Keratinocyte (primary cell): ENCODE results near the gene TUBGCP6. TPM values are rescaled to one million over a fixed set of nuclear protein-coding genes. Genes with fewer than 3 reads are reported as not detected.

Source experiments
- DNase-seq: peaks from one replicate; pipeline ENCODE4 v3.0.0-alpha.2; 2011; ENCODE audit warnings: low read depth, missing footprints, low spot score
- FAIRE-seq: peaks from 2 replicates; lab custom pipeline; 2011; peaks lifted over from hg19 to GRCh38; lab: Jason Lieb, UNC
- H2AFZ ChIP-seq: 2 replicates; pipeline ENCODE4 v1.6.0; 2012; ENCODE audit warnings: low read length, control low read depth, inconsistent platforms; ENCODE audit not compliant: control insufficient read depth
- H3K27ac ChIP-seq: 2 replicates; pipeline ENCODE4 v1.5.1; 2011; ENCODE audit warnings: low read length; ENCODE audit not compliant: control insufficient read depth, insufficient read depth
- H3K27me3 ChIP-seq: 3 replicates; pipeline ENCODE4 v1.6.0; 2011; ENCODE audit warnings: low read length; ENCODE audit not compliant: control insufficient read depth, insufficient read depth; ENCODE audit errors: extremely low read depth
- H3K36me3 ChIP-seq, 2 experiments: 2 replicates in 1 of 2; 3 replicates in 1 of 2; pipeline ENCODE4 v1.5.1; 2011; ENCODE audit warnings: low read length in 2 of 2, mild to moderate bottlenecking in 1 of 2; ENCODE audit not compliant: control insufficient read depth in 2 of 2, insufficient read depth in 2 of 2; ENCODE audit errors: extremely low read depth in 1 of 2
- H3K4me1 ChIP-seq: 3 replicates; pipeline ENCODE4 v1.5.1; 2011; ENCODE audit warnings: low read length; ENCODE audit not compliant: control insufficient read depth, insufficient read depth; ENCODE audit errors: extremely low read depth
- H3K4me2 ChIP-seq: 3 replicates; pipeline ENCODE4 v1.6.0; 2011; ENCODE audit warnings: low read depth, low read length; ENCODE audit not compliant: control insufficient read depth, insufficient read depth; ENCODE audit errors: extremely low read depth
- H3K4me3 ChIP-seq, 3 experiments: fragments of 200-600 bp in 1 of 3; sonication (generic) in 1 of 3; 2 replicates in 2 of 3; 3 replicates in 1 of 3; pipeline ENCODE4 v1.5.1; 2011 to 2016; ENCODE audit warnings: low read length in 3 of 3, mild to moderate bottlenecking in 3 of 3, control low read depth in 2 of 3, inconsistent platforms in 1 of 3, low read depth in 1 of 3, mixed read lengths in 1 of 3, mixed run types in 1 of 3, moderate library complexity in 1 of 3; ENCODE audit not compliant: control insufficient read depth in 2 of 3, insufficient read depth in 2 of 3; ENCODE audit errors: extremely low read depth in 1 of 3
- H3K79me2 ChIP-seq: 2 replicates; pipeline ENCODE4 v1.6.0; 2012; ENCODE audit warnings: low read length; ENCODE audit not compliant: control insufficient read depth, insufficient read depth
- H3K9ac ChIP-seq: 3 replicates; pipeline ENCODE4 v1.6.0; 2011; ENCODE audit warnings: low read length; ENCODE audit not compliant: control insufficient read depth, insufficient read depth; ENCODE audit errors: extremely low read depth
- H3K9me1 ChIP-seq: 3 replicates; pipeline ENCODE4 v1.6.0; 2011; ENCODE audit warnings: low read length; ENCODE audit not compliant: control insufficient read depth, insufficient read depth; ENCODE audit errors: extremely low read depth
- H3K9me3 ChIP-seq: 2 replicates; pipeline ENCODE4 v1.5.1; 2012; ENCODE audit warnings: low read depth, low read length; ENCODE audit not compliant: control insufficient read depth
- H4K20me1 ChIP-seq: 3 replicates; pipeline ENCODE4 v1.6.0; 2011; ENCODE audit warnings: low read length; ENCODE audit not compliant: control insufficient read depth, insufficient read depth; ENCODE audit errors: extremely low read depth
- EZH2 ChIP-seq: IDR thresholded peaks from one replicate; pipeline ENCODE4 v1.6.1; 2012; ENCODE audit warnings: inconsistent platforms, mild to moderate bottlenecking, low read length, moderate library complexity
- dilution Hi-C: fragments of 300-500 bp; cut with MboI; formaldehyde crosslinking; loops from one replicate; pipeline ENCODE4 v1.7.0; 2020; ENCODE audit warnings: low sequenced_read_pairs; ENCODE audit not compliant: extremely low pct_ligation_motif_present
- polyA plus RNA-seq, 5 experiments: library from polyadenylated mRNA; depleted of rRNA in 3 of 5; stranded (reverse) in 3 of 5; stranded (forward) in 1 of 5; unstranded in 1 of 5; fragments of >200 nt; gene quantifications; 1 replicate in 1 of 5; 2 replicates in 3 of 5; 3 replicates in 1 of 5; pipeline versions ENCODE4 v1.2.1 to v1.2.3, GENCODE V29; 2011 to 2012; ENCODE audit warnings: missing spikeins in 2 of 5, low read depth in 1 of 5, low replicate concordance in 1 of 5
- TF ChIP-seq, protein P1 (sequence below), 3 experiments: IDR thresholded peaks in 1 of 3; conservative IDR thresholded peaks in 1 of 3; optimal IDR thresholded peaks in 1 of 3; 2 replicates in 2 of 3; 3 replicates in 1 of 3; pipeline versions ENCODE3 to v1.5.1; 2011; ENCODE audit warnings: low read length in 3 of 3, mild to moderate bottlenecking in 3 of 3, moderate library complexity in 2 of 3, control low read depth in 1 of 3, inconsistent platforms in 1 of 3; ENCODE audit not compliant: insufficient read depth in 2 of 3; ENCODE audit errors: extremely low read depth in 1 of 3

The TUBGCP6 gene
- polyA plus RNA-seq, 1 donor (not counting 4 experiments of a cell fraction or from before 2014, with no cell fraction given): 10.1 TPM

- Histone ChIP-seq H3K27ac (no peak overlapping the region), H3K4me2 (no peak overlapping the region), H3K4me3 (no peak overlapping the region), H3K36me3 (peaks cover 26 to 31% of the 10 kb centered on the region in 2 experiments), H4K20me1 (peaks cover 10% of the 10 kb centered on the region), H3K27me3 (no peaks in the 10 kb centered on the region), H3K9ac (no peak overlapping the region), H3K9me1 (no peaks in the 10 kb centered on the region), H3K79me2 (peaks cover 76% of the 10 kb centered on the region), H3K9me3 (no peaks in the 10 kb centered on the region), H3K4me1 (peaks cover 18% of the 10 kb centered on the region), H2AFZ (no peak overlapping the region)
- dilution Hi-C loops: no loop called here
- FAIRE-seq (no peak), DNase-seq (no peak)
- TF ChIP-seq EZH2: no peak
- TF ChIP-seq, protein P1, sequence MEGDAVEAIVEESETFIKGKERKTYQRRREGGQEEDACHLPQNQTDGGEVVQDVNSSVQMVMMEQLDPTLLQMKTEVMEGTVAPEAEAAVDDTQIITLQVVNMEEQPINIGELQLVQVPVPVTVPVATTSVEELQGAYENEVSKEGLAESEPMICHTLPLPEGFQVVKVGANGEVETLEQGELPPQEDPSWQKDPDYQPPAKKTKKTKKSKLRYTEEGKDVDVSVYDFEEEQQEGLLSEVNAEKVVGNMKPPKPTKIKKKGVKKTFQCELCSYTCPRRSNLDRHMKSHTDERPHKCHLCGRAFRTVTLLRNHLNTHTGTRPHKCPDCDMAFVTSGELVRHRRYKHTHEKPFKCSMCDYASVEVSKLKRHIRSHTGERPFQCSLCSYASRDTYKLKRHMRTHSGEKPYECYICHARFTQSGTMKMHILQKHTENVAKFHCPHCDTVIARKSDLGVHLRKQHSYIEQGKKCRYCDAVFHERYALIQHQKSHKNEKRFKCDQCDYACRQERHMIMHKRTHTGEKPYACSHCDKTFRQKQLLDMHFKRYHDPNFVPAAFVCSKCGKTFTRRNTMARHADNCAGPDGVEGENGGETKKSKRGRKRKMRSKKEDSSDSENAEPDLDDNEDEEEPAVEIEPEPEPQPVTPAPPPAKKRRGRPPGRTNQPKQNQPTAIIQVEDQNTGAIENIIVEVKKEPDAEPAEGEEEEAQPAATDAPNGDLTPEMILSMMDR (optimal IDR thresholded peaks at IDR 0.05 in 1 of 3, IDR thresholded peaks at IDR 0.05 in 1 of 3, conservative IDR thresholded peaks at IDR 0.05 in 1 of 3; ENCODE audit: extremely low read depth in 1 of 3, insufficient read depth in 2 of 3, low read length in 3 of 3): no peak
Observed at GRCh38 chr22:50289942-50290630, 45.3 kb upstream of the TUBGCP6 start.

- no peaks in the 10 kb centered on the region for H3K9me3 ChIP-seq
- H3K79me2 ChIP-seq: peaks cover 70% of the 10 kb centered on the region
- H3K9me1 ChIP-seq: no peaks in the 10 kb centered on the region
- H3K4me2 ChIP-seq: no peak overlapping the region
- H3K36me3 ChIP-seq: peaks cover 23 to 31% of the 10 kb centered on the region in 2 experiments
- no peak overlapping the region for H3K9ac ChIP-seq
- H3K27me3 ChIP-seq: no peaks in the 10 kb centered on the region
- FAIRE-seq (no peak), DNase-seq (no peak)
- H3K4me3 ChIP-seq: no peak overlapping the region
- H2AFZ ChIP-seq: no peak overlapping the region
- H3K4me1 ChIP-seq: peaks cover 16% of the 10 kb centered on the region
- no peak overlapping the region for H3K27ac ChIP-seq
- TF ChIP-seq, protein P1 (optimal IDR thresholded peaks at IDR 0.05 in 1 of 3, IDR thresholded peaks at IDR 0.05 in 1 of 3, conservative IDR thresholded peaks at IDR 0.05 in 1 of 3; ENCODE audit: extremely low read depth in 1 of 3, insufficient read depth in 2 of 3, low read length in 3 of 3): no peak
- TF ChIP-seq EZH2: no peak
- peaks cover 10% of the 10 kb centered on the region for H4K20me1 ChIP-seq
- dilution Hi-C loops: no loop called here
Observed at GRCh38 chr22:50289151-50289941, 44.5 kb upstream of the TUBGCP6 start.
